Esophagus (tissue), 2 donors: ENCODE results near the gene FANK1. TPM values are rescaled to one million over a fixed set of nuclear protein-coding genes. Genes with fewer than 3 reads are reported as not detected.
"Not testable (repeated sequence)": the region's sequence is repeated elsewhere in the genome, so short reads cannot be mapped to it uniquely, and the experiment has no call there.

ENCODE experiments used
- H3K27ac ChIP-seq, 2 donors: one replicate each; pipeline ENCODE4 v1.5.1; 2013; ENCODE audit warnings: low read depth in 2 of 2, mild to moderate bottlenecking in 2 of 2, inconsistent platforms in 1 of 2, low read length in 1 of 2, moderate library complexity in 1 of 2
- H3K27me3 ChIP-seq, 2 donors: one replicate each; pipeline ENCODE4 v1.6.1; 2013; ENCODE audit warnings: low read length in 2 of 2, control low read depth in 1 of 2, mild to moderate bottlenecking in 1 of 2; ENCODE audit not compliant: insufficient read depth in 2 of 2, control insufficient read depth in 1 of 2
- H3K36me3 ChIP-seq, 2 donors: one replicate each; pipeline ENCODE4 v1.6.1; 2013; ENCODE audit warnings: low read length in 1 of 2; ENCODE audit not compliant: control insufficient read depth in 2 of 2, insufficient read depth in 2 of 2
- H3K4me1 ChIP-seq, 2 donors: one replicate each; pipeline ENCODE4 v1.6.1; 2013; ENCODE audit warnings: low read length in 1 of 2; ENCODE audit not compliant: control insufficient read depth in 2 of 2, insufficient read depth in 2 of 2
- H3K4me3 ChIP-seq, 2 donors: one replicate each; pipeline ENCODE4 v1.5.1; 2013; ENCODE audit warnings: low read length in 2 of 2, mild to moderate bottlenecking in 2 of 2, low read depth in 1 of 2, moderate library complexity in 1 of 2
- H3K9me3 ChIP-seq, 2 donors: one replicate each; pipeline ENCODE4 v1.6.1; 2013; ENCODE audit warnings: mild to moderate bottlenecking in 2 of 2, low read depth in 1 of 2, low read length in 1 of 2, moderate library complexity in 1 of 2; ENCODE audit not compliant: control insufficient read depth in 2 of 2, insufficient read depth in 1 of 2
- WGBS, 2 donors: extraction: QIAGEN DNeasy Blood & Tissue Kit; methylation state at CpG; one replicate each; pipeline ENCODE4 v1.1.7; 2013; 5-methylcytosine and 5-hydroxymethylcytosine counted together
- polyA plus RNA-seq, 2 donors: library from polyadenylated mRNA; stranded (reverse); fragments of 200-250 nt; gene quantifications; one replicate each; pipeline ENCODE4 v1.2.3, GENCODE V29; 2013
- donor health status: healthy with polysubstance abuse.
- donor health status: Bipolar disorder and iron deficiency.

The FANK1 gene
- polyA plus RNA-seq, 2 donors, result 4.3 to 8.1 TPM

DNA sequence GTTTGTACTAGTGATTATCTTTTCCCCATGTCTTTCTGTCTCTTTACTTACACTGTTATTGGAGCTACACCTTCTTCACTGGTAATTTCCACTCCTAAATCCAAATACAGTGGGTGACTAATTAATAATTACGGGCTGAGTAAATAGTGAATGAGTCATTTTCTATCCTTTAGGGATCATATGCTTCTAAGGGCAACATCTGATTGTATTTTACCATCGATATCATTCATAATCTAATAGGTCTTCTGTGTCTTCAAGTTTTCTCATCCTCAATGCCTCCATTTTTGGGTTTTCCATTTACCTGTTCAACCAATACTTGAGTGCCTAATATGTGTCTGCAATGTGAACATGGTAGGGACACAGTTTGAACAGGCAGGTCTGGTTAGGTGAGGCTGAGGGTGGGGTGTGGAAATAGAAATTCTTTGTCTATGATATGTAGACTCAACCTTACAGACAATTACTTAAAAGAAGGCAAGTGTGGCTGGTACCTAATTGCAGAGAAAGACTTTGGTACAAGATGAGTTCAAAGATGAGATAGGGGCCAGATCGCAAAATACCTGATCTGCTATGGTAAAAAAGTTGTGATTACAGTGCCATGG is 9.4 kb upstream of the FANK1 start:
- no peak overlapping the region for H3K4me3 ChIP-seq
- WGBS, 2 donors, result 65 to 67% methylated on average over 3 of the region's 3 CpGs
- H3K9me3 ChIP-seq, result no peaks in the 10 kb centered on the region
- peak overlapping the region in 1 of 2 donors; percentile 14 for H3K27ac ChIP-seq
- peaks cover 0 to 3% of the 10 kb centered on the region in 2 donors for H3K4me1 ChIP-seq
- H3K36me3 ChIP-seq, result no peaks in the 10 kb centered on the region
- no peaks in the 10 kb centered on the region for H3K27me3 ChIP-seq

- not testable (repeated sequence) for H3K27me3 ChIP-seq, H3K9me3 ChIP-seq, H3K4me3 ChIP-seq, H3K27ac ChIP-seq, H3K4me1 ChIP-seq, H3K36me3 ChIP-seq
- 68 to 80% methylated on average over 4 of the region's 4 CpGs for WGBS, 2 donors
Measured at GRCh38 chr10:125889441-125889840, 6.9 kb upstream of the FANK1 start.

- 52 to 79% methylated on average over 5 of the region's 5 CpGs for WGBS, 2 donors
- H3K4me3 ChIP-seq, H3K27ac ChIP-seq: not testable (repeated sequence)
Measured at GRCh38 chr10:125892402-125892801, 4.0 kb upstream of the FANK1 start.

GRCh38 chr10:125894176-125894575 is 2.2 kb upstream of the FANK1 start:
- H3K4me3 ChIP-seq, H3K9me3 ChIP-seq, H3K36me3 ChIP-seq, H3K27me3 ChIP-seq, H3K27ac ChIP-seq, H3K4me1 ChIP-seq: not testable (repeated sequence)
- WGBS, 2 donors, result 63 to 80% methylated on average over 3 of the region's 3 CpGs

More at GRCh38 chr10:125892402-125892801, 4.0 kb upstream of the FANK1 start:
- H3K4me1 ChIP-seq, H3K9me3 ChIP-seq, H3K27me3 ChIP-seq, H3K36me3 ChIP-seq: not testable (repeated sequence)

DNA sequence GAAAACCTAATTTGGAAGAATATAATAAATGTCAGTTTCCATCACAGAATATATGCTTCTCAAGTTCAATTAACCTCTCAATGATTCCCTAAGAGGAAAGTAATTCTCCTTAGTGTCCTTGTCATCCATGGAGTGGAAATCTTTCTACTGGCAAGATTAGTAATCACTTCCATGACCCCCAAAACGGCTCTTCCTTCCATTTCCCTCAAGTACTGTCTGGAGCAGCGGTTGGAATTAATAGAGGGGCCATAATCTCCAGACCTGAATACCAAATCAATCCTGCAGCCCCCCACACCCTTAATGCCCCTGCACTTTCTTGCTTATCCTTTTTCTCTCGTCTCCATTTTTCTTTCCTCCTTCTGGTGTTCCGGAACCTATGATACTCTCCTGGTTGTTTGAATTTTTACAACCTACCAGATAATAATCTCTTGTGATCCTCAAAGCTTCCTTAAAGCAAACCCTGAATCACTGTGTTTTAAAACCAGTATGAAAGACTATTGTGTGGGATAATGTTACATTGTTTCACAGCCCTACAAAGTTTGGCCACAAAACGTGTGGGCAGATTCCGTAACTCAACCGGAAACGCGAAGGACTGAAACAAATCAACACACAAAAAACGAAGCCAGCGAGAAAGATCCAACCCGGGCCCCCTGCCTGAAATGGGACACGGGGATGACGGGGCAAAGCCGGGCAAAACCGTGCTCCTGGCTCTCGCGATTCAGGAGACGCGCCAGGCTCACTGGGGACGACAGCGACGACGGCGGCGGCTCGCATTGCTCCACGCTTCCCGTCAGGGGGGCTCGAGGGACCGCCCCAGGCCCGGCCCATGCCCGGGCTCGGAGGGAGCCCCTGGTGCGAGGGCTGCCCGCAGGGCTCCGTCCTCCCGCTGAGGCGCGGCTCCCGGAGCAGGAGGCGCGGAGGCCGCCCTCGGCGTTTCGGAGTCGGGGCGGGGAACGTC is 955 bp upstream of the FANK1 start:
- H3K4me1 ChIP-seq, H3K27me3 ChIP-seq, H3K36me3 ChIP-seq, H3K9me3 ChIP-seq: not testable (repeated sequence)
- 26 to 33% methylated on average over 50 of the region's 50 CpGs for WGBS, 2 donors
- peak overlapping the region; percentile 78 to 83 for H3K27ac ChIP-seq
- H3K4me3 ChIP-seq, result peak overlapping the region; percentile 73 to 90

- not testable (repeated sequence) for H3K27me3 ChIP-seq, H3K27ac ChIP-seq, H3K4me1 ChIP-seq, H3K36me3 ChIP-seq, H3K9me3 ChIP-seq
- peak overlapping the region in 1 of 2 donors; percentile 73 for H3K4me3 ChIP-seq
- WGBS, 2 donors, result 32 to 36% methylated on average over 4 of the region's 4 CpGs
Measured at GRCh38 chr10:125897317-125897716, 953 bp downstream of the FANK1 start.

- H3K9me3 ChIP-seq, H3K27me3 ChIP-seq, H3K4me3 ChIP-seq, H3K36me3 ChIP-seq, H3K4me1 ChIP-seq: not testable (repeated sequence)
- WGBS, 2 donors, result 49 to 66% methylated on average over 3 of the region's 3 CpGs
- H3K27ac ChIP-seq, result peak overlapping the region; percentile 54 to 75
Measured at GRCh38 chr10:125900963-125901362, 4.6 kb downstream of the FANK1 start.

GRCh38 chr10:125903135-125903640 is 6.8 kb downstream of the FANK1 start:
- H3K4me1 ChIP-seq, H3K27me3 ChIP-seq, H3K9me3 ChIP-seq, H3K4me3 ChIP-seq, H3K36me3 ChIP-seq: not testable (repeated sequence)
- WGBS, 2 donors, result 65 to 68% methylated on average over 3 of the region's 3 CpGs
- peak overlapping the region; percentile 14 to 60 for H3K27ac ChIP-seq

DNA sequence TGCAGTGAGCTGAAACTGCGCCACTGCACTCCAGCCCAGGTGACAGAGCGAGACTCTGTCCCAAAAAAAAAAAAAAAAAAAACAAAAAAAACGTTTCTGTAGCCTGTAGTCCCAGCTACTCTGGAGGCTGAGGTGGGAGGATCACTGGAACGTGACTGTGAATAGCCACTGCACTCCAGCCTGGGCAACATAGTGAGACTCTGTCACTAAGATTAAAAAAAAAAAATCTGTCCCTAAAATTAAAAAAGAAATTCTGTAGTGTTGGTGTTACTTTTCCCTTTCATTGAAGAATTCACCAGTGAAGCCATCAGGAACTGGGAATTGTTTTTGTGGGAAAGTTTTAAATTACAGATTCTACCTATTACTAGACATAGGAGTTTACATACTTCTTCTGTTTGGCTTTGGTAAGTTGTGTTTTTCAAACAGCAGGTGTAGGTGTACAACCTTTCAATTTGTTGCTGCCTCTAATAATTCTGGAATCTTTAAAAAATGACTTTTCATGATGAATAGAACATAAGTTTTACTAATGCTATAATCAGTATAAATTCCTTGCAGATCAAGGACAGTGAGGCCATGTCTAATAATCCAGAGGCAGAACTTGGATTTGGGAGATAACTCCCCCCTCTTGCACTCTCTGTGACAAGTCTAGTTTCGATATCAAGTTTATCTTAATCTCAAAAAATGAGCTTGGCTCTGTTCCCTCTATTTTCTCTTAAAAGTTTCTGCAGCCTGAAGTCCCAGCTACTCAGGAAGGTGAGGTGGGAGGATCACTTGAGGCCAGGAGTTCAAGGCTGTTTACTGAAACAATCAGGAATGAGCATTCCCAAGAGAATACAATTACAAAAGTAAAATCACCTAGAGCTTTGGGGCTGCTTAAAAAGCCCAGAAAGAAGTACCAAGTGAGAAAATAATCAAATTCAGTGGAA is 9.0 kb downstream of the FANK1 start:
- H3K4me3 ChIP-seq, H3K27me3 ChIP-seq, H3K9me3 ChIP-seq, H3K4me1 ChIP-seq, H3K36me3 ChIP-seq, H3K27ac ChIP-seq: not testable (repeated sequence)
- WGBS, 2 donors, result 62 to 70% methylated on average over 4 to 5 of the region's 5 CpGs
